Activated naive CD8-positive, alpha-beta T cell treated with anti-CD3 and anti-CD28 coated beads, Interleukin-2, amount 50 U/mL, for 24 hours (primary cell): Measurements from ENCODE around the gene MYL7.
A peak's percentile ranks its signal among the peaks of the same experiment; 100 is the strongest.
"Not testable (repeated sequence)": the region's sequence is repeated elsewhere in the genome, so short reads cannot be mapped to it uniquely, and the experiment has no call there.

Experiments
- ATAC-seq: fragments of 150-1000 bp; cut with Tn5 transposase; one replicate; pipeline ENCODE4 v1.10.0; 2021
- DNase-seq: peaks from one replicate; pipeline ENCODE4 v3.0.0; 2021
- H3K27ac Mint-ChIP-seq: one replicate; pipeline ENCODE4 v1.8.0; 2021; ENCODE audit warnings: mild to moderate bottlenecking, mixed read lengths
- H3K27me3 Mint-ChIP-seq: one replicate; pipeline ENCODE4 v1.8.0; 2021; ENCODE audit warnings: mixed read lengths
- H3K36me3 Mint-ChIP-seq: one replicate; pipeline ENCODE4 v1.8.0; 2021; ENCODE audit warnings: low read depth, mixed read lengths
- H3K4me1 Mint-ChIP-seq: one replicate; pipeline ENCODE4 v1.8.0; 2021; ENCODE audit warnings: mixed read lengths
- H3K4me3 Mint-ChIP-seq: one replicate; pipeline ENCODE4 v1.8.0; 2021; ENCODE audit warnings: mild to moderate bottlenecking, moderate library complexity, mixed read lengths
- H3K9me3 Mint-ChIP-seq: one replicate; pipeline ENCODE4 v1.8.0; 2021; ENCODE audit warnings: mixed read lengths

MYL7 gene

GRCh38 chr7:44138698-44139097 lies 2.4 kb downstream of the MYL7 start:
- DNase-seq (no peak), ATAC-seq (no peak)
- H3K9me3 Mint-ChIP-seq = no peaks in the 10 kb centered on the region
- no peak overlapping the region for H3K4me3 Mint-ChIP-seq
- no peaks in the 10 kb centered on the region for H3K36me3 Mint-ChIP-seq
- H3K4me1 Mint-ChIP-seq = no peaks in the 10 kb centered on the region
- H3K27ac Mint-ChIP-seq = no peak overlapping the region
- H3K27me3 Mint-ChIP-seq = no peaks in the 10 kb centered on the region

GRCh38 chr7:44136731-44137130 lies 4.4 kb downstream of the MYL7 start:
- no peak overlapping the region for H3K4me3 Mint-ChIP-seq
- no peaks in the 10 kb centered on the region for H3K27me3 Mint-ChIP-seq
- H3K27ac Mint-ChIP-seq = no peak overlapping the region
- no peaks in the 10 kb centered on the region for H3K9me3 Mint-ChIP-seq
- ATAC-seq (no peak), DNase-seq (no peak)
- H3K4me1 Mint-ChIP-seq = no peaks in the 10 kb centered on the region
- no peaks in the 10 kb centered on the region for H3K36me3 Mint-ChIP-seq

GRCh38 chr7:44134943-44135628 lies 6.0 kb downstream of the MYL7 start:
- Mint-ChIP-seq H3K9me3 (no peaks in the 10 kb centered on the region), H3K27ac (no peak overlapping the region), H3K27me3 (no peaks in the 10 kb centered on the region), H3K36me3 (no peaks in the 10 kb centered on the region), H3K4me1 (no peaks in the 10 kb centered on the region), H3K4me3 (no peak overlapping the region)
- DNase-seq (no peak), ATAC-seq (no peak)

GRCh38 chr7:44133295-44133694 lies 7.8 kb downstream of the MYL7 start:
- no peak overlapping the region for H3K4me3 Mint-ChIP-seq
- no peak for ATAC-seq
- no peak overlapping the region for H3K27ac Mint-ChIP-seq
- H3K4me1 Mint-ChIP-seq = no peaks in the 10 kb centered on the region
- H3K36me3 Mint-ChIP-seq = no peaks in the 10 kb centered on the region
- H3K9me3 Mint-ChIP-seq = no peaks in the 10 kb centered on the region
- H3K27me3 Mint-ChIP-seq = no peaks in the 10 kb centered on the region
- DNase-seq = no peak

- ATAC-seq = no peak
- no peaks in the 10 kb centered on the region for H3K4me1 Mint-ChIP-seq
- H3K4me3 Mint-ChIP-seq = no peak overlapping the region
- H3K27ac Mint-ChIP-seq = peak overlapping the region; percentile 41
- H3K9me3 Mint-ChIP-seq = no peaks in the 10 kb centered on the region
- H3K27me3 Mint-ChIP-seq = no peaks in the 10 kb centered on the region
- no peak for DNase-seq
- H3K36me3 Mint-ChIP-seq = no peaks in the 10 kb centered on the region
Observed at GRCh38 chr7:44132039-44132438, 9.1 kb downstream of the MYL7 start.

- Mint-ChIP-seq H3K36me3 (no peaks in the 10 kb centered on the region), H3K4me1 (no peaks in the 10 kb centered on the region), H3K27me3 (no peaks in the 10 kb centered on the region), H3K4me3 (no peak overlapping the region), H3K27ac (no peak overlapping the region), H3K9me3 (no peaks in the 10 kb centered on the region)
- DNase-seq (no peak), ATAC-seq (peak; percentile 30)
Observed at GRCh38 chr7:44131173-44132029, 9.7 kb downstream of the MYL7 start.

- H3K9me3 Mint-ChIP-seq = no peaks in the 10 kb centered on the region
- ATAC-seq (no peak), DNase-seq (no peak)
- no peaks in the 10 kb centered on the region for H3K27me3 Mint-ChIP-seq
- peaks cover 3% of the 10 kb centered on the region for H3K4me1 Mint-ChIP-seq
- no peak overlapping the region for H3K4me3 Mint-ChIP-seq
- no peak overlapping the region for H3K27ac Mint-ChIP-seq
- no peaks in the 10 kb centered on the region for H3K36me3 Mint-ChIP-seq
Observed at GRCh38 chr7:44128721-44129582, 12.2 kb downstream of the MYL7 start.

GRCh38 chr7:44127161-44127560 lies 14.0 kb downstream of the MYL7 start:
- no peak overlapping the region for H3K27ac Mint-ChIP-seq
- H3K4me1 Mint-ChIP-seq = peaks cover 9% of the 10 kb centered on the region
- H3K27me3 Mint-ChIP-seq = no peaks in the 10 kb centered on the region
- ATAC-seq (no peak), DNase-seq (no peak)
- H3K4me3 Mint-ChIP-seq = no peak overlapping the region
- peaks cover 6% of the 10 kb centered on the region for H3K36me3 Mint-ChIP-seq
- no peaks in the 10 kb centered on the region for H3K9me3 Mint-ChIP-seq

GRCh38 chr7:44126574-44126973 lies 14.6 kb downstream of the MYL7 start:
- not testable (repeated sequence) for H3K9me3 Mint-ChIP-seq, ATAC-seq, H3K27ac Mint-ChIP-seq, DNase-seq, H3K27me3 Mint-ChIP-seq, H3K4me3 Mint-ChIP-seq
- Mint-ChIP-seq H3K4me1 (peaks cover 15% of the 10 kb centered on the region), H3K36me3 (peaks cover 10% of the 10 kb centered on the region)

GRCh38 chr7:44124822-44125202 lies 16.3 kb downstream of the MYL7 start:
- peaks cover 32% of the 10 kb centered on the region for H3K4me1 Mint-ChIP-seq
- peaks cover 26% of the 10 kb centered on the region for H3K36me3 Mint-ChIP-seq
- H3K27me3 Mint-ChIP-seq = no peaks in the 10 kb centered on the region
- no peak for ATAC-seq
- peak overlapping the region; percentile 12 for H3K4me3 Mint-ChIP-seq
- DNase-seq = no peak
- H3K9me3 Mint-ChIP-seq = no peaks in the 10 kb centered on the region
- H3K27ac Mint-ChIP-seq = no peak overlapping the region

- Mint-ChIP-seq H3K27me3 (no peaks in the 10 kb centered on the region), H3K36me3 (peaks cover 32% of the 10 kb centered on the region), H3K4me1 (peaks cover 40% of the 10 kb centered on the region), H3K4me3 (peak within 1 kb of the TSS; percentile 88), H3K27ac (peak within 1 kb of the TSS; percentile 75), H3K9me3 (no peaks in the 10 kb centered on the region)
- peak; percentile 100 for ATAC-seq
- DNase-seq = peak; percentile 99
Observed at GRCh38 chr7:44123190-44124003, 17.7 kb downstream of the MYL7 start, which contains the start of gene POLD2. TSS of gene POLD2 (minus strand) at chr7:44123548. CDS start at chr7:44122053, 1,495 bp downstream.

GRCh38 chr7:44122529-44122928 lies 18.6 kb downstream of the MYL7 start:
- ATAC-seq (no peak), DNase-seq (no peak)
- Mint-ChIP-seq H3K4me1 (peaks cover 40% of the 10 kb centered on the region), H3K27ac (peak overlapping the region; percentile 75), H3K9me3 (no peaks in the 10 kb centered on the region), H3K4me3 (peak overlapping the region; percentile 88), H3K36me3 (peaks cover 37% of the 10 kb centered on the region), H3K27me3 (no peaks in the 10 kb centered on the region)

- Mint-ChIP-seq H3K4me1 (peaks cover 40% of the 10 kb centered on the region), H3K27ac (peak overlapping the region; percentile 75), H3K4me3 (peak overlapping the region; percentile 88), H3K27me3 (no peaks in the 10 kb centered on the region), H3K36me3 (peaks cover 37% of the 10 kb centered on the region), H3K9me3 (no peaks in the 10 kb centered on the region)
- no peak for ATAC-seq
- no peak for DNase-seq
Observed at GRCh38 chr7:44121761-44122420, 19.2 kb downstream of the MYL7 start.
